DND-41 (cell line): ENCODE data around the gene EXOSC2.

Source experiments
- EZH2 ChIP-seq: IDR thresholded peaks from 3 replicates; pipeline ENCODE4 v1.6.1; 2012; ENCODE audit warnings: borderline replicate concordance, low read depth, mild to moderate bottlenecking, moderate library complexity, low read length, inconsistent platforms; ENCODE audit not compliant: severe bottlenecking
- TF ChIP-seq, protein P1 (sequence below): IDR thresholded peaks from 2 replicates; pipeline ENCODE4 v1.5.1; 2012; ENCODE audit warnings: borderline replicate concordance, low read length, moderate library complexity, mild to moderate bottlenecking; ENCODE audit not compliant: poor library complexity, severe bottlenecking; ENCODE audit errors: extremely low read depth

DNA sequence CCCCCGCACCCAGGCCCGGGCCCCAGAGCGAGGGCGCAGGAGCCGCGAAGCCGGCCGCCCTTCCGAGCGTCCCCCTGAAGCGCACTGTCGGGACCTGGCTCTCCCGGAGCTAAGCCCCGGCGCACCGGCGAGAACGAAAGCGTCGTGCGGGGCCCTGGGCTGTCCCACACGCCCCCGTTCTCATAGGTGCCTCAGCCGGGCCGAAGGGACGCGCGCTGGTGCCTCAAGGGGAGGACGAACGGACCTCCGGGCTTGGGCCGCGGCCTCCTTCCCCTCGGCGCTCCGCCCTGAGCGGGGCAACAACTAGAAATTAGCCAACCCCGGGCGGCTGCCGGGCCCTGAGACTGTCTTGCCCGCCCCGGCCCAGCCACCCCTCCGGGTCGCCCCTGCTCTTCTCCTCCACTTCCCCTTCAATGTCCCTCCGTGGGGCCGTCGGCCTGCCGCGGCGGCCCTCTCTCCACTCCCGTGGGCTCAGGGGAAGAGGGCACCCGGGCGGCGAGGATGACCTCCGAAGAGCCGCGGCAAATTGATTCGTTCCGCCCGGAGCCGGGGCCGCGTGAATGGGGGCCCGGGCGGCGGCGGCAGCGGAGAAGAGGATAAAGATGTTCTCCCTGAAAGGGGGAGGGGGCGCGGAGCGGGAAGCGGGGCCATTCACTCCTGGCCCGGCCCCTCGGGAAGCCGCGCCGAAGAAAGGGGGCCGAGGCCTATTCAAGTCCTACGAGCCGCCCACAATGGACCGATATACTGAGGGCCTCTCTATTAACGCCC lies 32.7 kb upstream of the EXOSC2 start:
- TF ChIP-seq, protein P1, sequence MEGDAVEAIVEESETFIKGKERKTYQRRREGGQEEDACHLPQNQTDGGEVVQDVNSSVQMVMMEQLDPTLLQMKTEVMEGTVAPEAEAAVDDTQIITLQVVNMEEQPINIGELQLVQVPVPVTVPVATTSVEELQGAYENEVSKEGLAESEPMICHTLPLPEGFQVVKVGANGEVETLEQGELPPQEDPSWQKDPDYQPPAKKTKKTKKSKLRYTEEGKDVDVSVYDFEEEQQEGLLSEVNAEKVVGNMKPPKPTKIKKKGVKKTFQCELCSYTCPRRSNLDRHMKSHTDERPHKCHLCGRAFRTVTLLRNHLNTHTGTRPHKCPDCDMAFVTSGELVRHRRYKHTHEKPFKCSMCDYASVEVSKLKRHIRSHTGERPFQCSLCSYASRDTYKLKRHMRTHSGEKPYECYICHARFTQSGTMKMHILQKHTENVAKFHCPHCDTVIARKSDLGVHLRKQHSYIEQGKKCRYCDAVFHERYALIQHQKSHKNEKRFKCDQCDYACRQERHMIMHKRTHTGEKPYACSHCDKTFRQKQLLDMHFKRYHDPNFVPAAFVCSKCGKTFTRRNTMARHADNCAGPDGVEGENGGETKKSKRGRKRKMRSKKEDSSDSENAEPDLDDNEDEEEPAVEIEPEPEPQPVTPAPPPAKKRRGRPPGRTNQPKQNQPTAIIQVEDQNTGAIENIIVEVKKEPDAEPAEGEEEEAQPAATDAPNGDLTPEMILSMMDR = no peak
- no peak for TF ChIP-seq EZH2
